G401 (cell line): Measurements from ENCODE around the gene ENDOV. TPM values are rescaled to one million over a fixed set of nuclear protein-coding genes. Genes with fewer than 3 reads are reported as not detected.
A peak's percentile ranks its signal among the peaks of the same experiment; 100 is the strongest.
"Not testable (repeated sequence)": the region's sequence is repeated elsewhere in the genome, so short reads cannot be mapped to it uniquely, and the experiment has no call there.

Source experiments
- DNase-seq: peaks from one replicate; pipeline ENCODE4 v3.0.0-alpha.2; 2015; ENCODE audit warnings: low spot score
- in situ Hi-C: cut with HindIII; loops from 2 replicates; pipeline ENCODE4 v1.10.0; 2016; ENCODE audit warnings: low sequenced_read_pairs, mixed read lengths
- total RNA-seq: library from RNA; depleted of rRNA; stranded (reverse); fragments of >200 nt; shearing (Covaris generic); gene quantifications from 2 replicates; pipeline ENCODE4 v1.2.3, GENCODE V29; 2014

ENDOV gene
- total RNA-seq, 1 experiment from 2014 or later = 30.7 TPM

GRCh38 chr17:80386341-80386740, 28.6 kb upstream of the ENDOV start:
- in situ Hi-C loops = no loop called here
- no peak for DNase-seq

DNA sequence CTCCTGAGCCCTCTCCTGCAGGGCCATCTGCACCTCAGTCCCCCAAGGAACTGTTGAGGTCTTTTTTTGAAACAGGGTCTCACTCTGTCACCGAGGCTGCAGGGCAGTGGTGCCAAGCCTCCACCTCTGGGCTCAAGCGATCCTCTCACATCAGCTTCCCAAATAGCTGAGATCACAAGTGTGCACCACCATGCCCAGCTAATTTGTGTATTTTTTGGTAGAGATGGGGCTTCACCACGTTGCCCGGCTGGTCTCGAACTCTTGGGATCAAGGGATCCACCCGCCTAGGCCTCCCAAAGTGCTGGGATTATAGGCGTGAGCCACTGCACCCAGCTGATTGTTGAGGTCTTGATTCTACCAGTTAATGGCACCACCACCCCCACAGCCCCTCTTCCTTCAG, 27.9 kb upstream of the ENDOV start:
- in situ Hi-C loops = no loop called here
- DNase-seq = no peak

DNA sequence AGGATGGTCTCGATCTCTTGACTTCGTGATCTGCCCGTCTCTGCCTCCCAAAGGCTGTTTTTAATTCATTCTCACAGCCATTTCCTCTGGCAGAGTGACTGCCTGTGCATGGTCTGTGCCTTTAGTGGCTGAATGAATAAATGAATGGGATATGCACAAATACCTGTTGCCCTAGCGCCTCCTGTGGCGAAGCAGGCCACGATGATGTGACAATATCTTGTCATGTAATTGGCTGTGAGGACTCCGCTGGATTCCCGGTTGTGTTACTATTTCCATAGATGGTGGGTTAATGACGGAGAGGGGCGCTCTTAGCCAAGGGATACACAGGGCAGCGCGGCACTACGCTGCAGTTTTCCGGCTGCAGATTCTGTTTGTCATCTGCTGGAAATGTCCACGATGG, 26.8 kb upstream of the ENDOV start:
- no peak for DNase-seq
- in situ Hi-C loops = no loop called here

DNA sequence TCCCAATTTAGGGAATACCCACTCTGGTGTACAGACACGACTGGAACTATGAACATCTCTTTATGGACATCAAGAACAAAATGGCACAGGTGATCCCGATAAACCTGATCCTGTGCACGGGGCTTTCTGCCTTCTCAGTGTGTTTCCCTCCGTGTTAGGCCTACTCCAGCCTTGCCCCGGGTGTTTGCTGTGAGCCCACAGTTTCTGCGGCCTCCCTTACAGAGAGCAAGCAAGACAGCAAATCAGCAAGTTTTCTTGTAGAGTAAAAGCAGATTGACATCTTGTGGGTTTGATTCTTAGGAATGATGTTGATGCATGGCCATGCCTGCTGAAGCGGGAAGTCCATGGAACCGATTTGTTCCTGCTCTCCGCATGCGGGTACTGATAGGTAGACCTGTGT, 26.4 kb upstream of the ENDOV start:
- DNase-seq = no peak
- in situ Hi-C loops = no loop called here

DNA sequence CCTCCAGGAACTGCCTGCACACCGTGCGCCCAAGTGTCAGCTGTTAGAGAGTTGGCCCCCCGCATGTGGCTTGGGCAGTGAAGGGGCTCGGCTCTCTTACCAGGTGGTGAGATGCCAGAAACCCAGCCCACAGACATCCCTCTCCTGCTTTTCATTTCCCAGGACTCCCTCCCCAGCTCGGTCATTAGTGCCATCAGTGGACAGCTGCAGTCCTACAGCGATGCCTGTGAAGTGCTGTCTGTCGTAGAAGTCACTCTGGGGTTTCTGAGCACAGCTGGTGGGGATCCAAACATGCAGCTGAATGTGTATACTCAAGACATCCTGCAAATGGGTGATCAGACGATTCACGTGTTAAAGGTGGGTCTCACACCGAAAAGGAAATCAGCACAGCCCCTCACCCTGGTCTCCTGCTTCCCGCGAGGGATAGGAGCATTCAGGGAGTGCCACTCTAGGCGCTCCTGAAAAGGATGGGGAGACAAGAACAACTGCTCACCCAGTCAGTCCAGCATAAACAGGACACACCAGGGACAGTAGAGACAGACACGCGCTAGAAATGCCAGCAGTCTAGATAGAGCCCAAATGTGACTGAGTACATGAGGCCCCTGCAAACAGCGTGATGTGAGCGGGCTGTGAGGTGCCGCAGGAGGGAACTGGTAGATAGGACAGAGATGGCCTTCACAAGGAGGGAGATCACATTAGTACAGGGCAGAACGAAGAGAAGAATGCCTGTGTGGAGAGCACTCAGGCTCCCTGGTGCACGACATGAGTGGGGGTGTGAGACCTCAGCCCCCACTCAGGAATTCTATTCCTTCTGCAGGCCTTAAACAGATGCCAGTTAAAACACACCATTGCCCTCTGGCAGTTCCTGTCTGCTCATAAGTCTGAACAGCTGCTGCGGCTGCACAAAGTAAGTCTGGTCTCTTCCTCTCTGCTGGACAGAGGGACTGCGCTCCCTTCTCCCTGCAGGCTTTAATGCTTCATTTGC, 25.7 kb upstream of the ENDOV start:
- DNase-seq = no peak
- in situ Hi-C loops = no loop called here

DNA sequence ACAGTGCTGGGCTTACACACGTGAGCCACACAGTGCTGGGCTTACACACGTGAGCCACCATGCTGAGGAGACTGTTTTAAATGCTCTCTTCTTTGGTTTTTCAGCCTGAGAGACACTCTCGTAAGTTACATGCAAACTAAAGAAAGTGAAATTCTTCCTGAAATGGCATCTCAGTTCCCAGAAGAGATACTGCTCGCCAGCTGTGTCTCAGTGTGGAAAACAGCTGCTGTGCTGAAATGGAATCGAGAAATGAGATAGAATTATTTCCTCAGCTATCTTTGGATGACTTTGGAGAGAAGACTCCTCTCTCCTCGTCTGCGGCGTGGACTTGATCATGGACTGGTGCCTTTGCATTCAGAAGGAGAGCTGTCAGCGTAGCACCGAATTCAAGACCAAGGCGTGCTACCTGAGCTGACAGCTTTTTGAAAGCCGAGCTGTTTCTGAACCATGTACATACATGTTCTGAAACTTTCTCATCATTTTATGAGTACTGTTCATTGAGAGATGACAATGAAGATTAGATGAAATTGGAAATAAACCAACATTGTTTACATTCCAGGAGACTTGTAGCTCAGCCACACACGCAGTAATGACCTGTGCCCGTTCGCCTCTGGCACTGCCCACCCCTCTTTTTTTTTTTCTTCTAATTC, 21.6 kb upstream of the ENDOV start:
- DNase-seq = no peak
- in situ Hi-C loops = no loop called here

DNA sequence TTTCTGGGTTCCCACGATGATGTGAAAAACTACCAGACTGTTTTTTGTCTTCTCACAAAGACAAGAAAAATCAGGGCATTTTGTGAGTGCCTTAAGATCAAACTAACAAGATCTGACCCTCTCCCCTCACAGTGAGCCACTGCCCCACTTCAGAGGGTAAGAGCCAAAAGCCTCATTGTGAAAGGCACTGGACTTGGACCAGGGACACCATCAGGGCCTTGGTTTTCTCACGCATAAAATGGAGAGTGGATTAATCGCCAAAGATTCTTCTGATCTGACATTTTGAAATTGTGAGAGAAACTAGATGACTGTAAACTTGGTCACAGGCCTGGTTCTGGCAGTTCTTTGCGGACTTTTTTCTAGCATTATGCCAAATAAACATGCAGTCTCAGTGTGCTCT, 21.0 kb upstream of the ENDOV start:
- in situ Hi-C loops = no loop called here
- DNase-seq = no peak

- peak; percentile 8 for DNase-seq
- in situ Hi-C loops = no loop called here
Measured at GRCh38 chr17:80394629-80395216, 20.2 kb upstream of the ENDOV start.

- DNase-seq = no peak
- in situ Hi-C loops = no loop called here
Measured at GRCh38 chr17:80395402-80396151, 19.4 kb upstream of the ENDOV start.

DNA sequence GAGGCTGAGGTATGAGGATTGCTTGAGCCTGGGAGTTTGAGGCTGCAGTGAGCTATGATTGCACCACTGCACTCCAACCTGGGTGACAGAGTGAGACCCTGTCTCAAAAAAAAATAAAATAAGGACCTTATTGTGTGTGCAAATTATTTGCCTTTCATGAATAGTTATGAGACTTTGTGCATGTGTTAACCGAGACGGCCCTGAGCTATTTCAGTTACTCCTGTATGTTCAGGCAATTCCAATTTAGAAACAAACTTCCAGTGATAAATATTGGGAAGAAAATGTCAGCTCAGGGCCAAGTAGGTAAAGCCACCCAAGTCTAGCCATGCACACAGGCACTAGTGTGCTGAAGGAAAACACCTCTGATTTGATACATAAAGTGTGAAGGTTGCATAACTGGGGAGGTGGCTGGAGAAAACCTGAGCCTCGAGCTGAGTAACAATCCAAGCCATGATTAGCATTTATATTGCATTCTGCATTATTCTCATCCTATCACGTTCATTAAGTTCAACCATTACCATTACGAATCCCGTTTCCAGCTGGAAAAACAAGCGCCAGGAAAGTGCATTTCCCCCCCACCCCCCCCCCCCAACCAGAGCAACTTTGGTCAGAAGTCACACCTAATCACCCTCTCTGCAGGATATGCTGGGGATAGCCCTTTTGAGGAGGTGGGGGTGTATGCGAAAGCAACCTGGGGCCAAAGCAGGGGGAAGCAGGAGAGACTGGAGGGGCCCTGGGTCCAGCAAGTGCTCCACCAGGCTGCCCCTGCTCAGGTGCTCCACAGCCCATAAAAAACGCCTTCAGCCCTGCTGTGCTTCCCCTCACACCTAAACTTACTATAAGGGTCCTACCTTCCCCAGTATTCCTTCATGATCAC, 18.6 kb upstream of the ENDOV start:
- in situ Hi-C loops = no loop called here
- DNase-seq = no peak

DNA sequence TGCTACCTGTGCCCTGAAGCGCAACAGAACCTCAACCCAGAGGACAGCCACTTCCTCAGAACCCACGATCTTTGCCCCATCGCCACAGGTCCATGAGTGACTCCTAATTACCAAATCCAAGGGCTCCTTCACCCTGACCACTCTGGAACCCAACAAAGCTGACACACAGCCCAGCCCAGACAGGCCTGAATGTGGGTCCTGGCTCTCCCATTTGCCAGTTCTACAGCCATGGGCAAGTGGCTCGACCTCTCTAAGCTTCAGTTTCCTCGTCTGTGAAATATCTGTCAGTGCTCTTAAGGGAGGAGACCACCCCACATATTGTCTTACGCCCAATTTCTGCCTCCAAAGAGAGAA, 18.0 kb upstream of the ENDOV start:
- DNase-seq = no peak
- in situ Hi-C loops = no loop called here

GRCh38 chr17:80397686-80398085, 17.3 kb upstream of the ENDOV start:
- DNase-seq = no peak
- in situ Hi-C loops = no loop called here

- in situ Hi-C loops, DNase-seq: not testable (repeated sequence)
Measured at GRCh38 chr17:80401086-80401485, 13.9 kb upstream of the ENDOV start.

- DNase-seq, in situ Hi-C loops: not testable (repeated sequence)
Measured at GRCh38 chr17:80402102-80402501, 12.9 kb upstream of the ENDOV start.

- in situ Hi-C loops = no loop called here
- DNase-seq = no peak
Measured at GRCh38 chr17:80402959-80403358, 12.0 kb upstream of the ENDOV start.

DNA sequence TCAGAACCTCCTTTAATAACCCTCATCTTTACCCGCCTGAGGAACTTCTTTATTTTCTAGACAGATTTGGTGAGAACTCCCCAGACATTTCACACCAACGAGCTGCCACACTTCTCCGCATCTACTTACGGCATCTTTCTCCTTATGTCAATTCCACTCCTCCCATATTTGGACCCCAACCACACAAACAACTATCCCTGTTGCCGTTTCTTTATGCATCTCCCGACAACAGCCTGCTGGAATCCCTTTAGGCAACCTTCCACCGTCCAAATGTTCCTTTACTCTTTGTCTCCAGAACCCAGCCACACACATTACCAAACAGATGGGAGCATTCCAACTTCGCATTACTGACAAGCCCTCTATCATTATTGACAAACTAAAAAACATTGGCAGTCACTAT, 8.8 kb upstream of the ENDOV start:
- in situ Hi-C loops = no loop called here
- DNase-seq = no peak

DNA sequence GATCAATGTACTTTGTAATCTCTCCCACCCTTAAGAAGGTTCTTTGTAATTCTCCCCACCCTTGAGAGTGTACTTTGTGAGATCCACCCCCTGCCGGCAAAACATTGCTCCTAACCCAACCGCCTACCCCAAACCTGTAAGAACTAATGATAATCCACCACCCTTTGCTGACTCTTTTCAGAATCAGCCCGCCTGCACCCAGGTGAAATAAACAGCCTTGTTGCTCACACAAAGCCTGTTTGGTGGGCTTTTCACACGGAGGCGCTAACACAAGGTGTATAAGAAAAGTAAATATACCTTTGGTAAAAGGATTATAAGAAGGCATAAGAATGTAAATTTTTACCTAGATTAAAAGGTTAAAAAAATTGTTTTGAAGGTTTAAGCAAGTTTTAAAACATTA, 7.0 kb upstream of the ENDOV start:
- DNase-seq, in situ Hi-C loops: not testable (repeated sequence)

DNA sequence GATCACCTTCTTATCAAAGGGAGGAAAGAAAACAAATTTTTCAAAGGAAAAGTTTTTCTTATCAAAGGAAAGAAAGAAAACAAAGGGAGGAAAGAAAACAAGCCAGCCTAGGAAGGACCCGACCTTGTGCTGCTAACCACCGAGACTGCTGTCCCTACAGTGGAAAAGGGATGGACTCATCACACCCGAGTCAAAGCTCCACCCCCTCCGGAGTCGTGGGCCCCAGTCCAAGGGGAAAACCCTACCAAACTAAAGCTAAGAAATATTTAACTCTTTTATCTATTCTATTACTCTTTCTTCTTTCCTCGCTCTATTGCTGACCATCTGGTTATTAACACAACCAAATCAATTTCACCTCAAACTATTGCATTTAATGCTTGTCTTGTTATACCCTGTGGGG, 6.1 kb upstream of the ENDOV start:
- DNase-seq = no peak
- in situ Hi-C loops = no loop called here

DNA sequence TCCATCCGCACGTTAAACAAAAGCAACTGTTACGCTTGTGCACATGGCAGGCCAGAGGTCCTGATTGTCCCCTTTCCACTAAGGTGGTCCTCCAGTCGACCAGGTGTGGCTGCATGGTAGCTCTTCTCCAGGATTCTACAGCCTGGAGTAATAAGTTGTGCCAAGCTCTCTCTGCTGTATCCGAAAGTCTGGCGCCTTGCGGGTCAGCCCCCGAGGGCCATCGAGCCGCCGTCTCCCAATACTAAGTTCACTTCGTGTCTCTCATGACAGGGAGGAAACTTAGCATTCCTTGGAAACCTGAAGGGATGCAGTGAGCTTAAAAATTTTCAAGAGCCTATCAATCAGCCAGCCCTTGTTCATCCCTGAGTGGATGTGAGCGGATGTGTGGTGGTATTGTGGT, 5.3 kb upstream of the ENDOV start:
- no peak for DNase-seq
- in situ Hi-C loops = no loop called here
